ENCODE data around the gene F8A3.
"Not testable (repeated sequence)": the region's sequence is repeated elsewhere in the genome, so short reads cannot be mapped to it uniquely, and the experiment has no call there.

The F8A3 gene

DNA sequence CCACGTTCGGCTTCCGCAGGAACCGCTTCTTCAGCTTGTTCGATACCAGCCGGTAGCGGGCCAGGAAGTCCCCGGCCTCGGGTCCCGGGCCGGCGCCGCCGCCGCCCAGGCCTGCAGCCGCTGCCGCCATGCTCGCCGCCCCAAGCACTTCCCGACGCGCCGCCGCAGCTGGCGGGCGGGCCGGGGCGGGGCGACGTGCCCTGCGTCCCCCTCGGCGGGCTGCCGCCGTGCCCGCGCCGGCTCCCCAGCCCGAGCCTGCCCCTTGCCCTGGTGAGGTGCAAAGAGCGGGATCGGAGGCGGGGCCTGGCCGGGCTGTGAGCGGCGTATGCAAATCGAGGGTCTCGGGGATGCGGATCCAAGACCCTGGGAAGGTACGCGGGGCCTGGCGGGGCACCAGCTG, at the start of gene F8A3:
Gene F8A3 (minus strand): TSS at position 150 of the 400 bp plus-strand sequence. CDS start 20 bp downstream, at position 130.
- in situ Hi-C loops (cut with MboI; ENCODE audit: low sequenced_read_pairs) = not testable (repeated sequence)

DNA sequence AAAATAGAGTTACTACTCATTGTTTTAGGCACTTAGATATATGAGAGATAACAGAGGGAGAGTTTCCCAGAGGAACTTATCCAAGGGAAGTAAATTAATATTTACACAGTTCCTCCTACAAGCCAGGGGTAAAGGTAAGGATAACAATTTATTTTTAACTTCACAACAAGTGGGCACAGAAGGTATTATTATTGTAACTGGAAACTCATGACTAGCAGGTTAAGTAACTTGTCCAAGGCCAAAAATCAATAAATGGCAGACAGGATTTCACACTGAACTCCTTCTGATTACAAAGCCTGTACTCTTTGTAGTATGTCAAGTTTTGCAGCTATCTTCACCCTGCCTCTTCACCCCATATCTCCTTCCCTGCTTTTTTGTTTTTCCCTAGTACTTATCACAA, 46.9 kb upstream of the F8A3 start:
- in situ Hi-C loops (cut with MboI; ENCODE audit: low sequenced_read_pairs) = no loop called here

DNA sequence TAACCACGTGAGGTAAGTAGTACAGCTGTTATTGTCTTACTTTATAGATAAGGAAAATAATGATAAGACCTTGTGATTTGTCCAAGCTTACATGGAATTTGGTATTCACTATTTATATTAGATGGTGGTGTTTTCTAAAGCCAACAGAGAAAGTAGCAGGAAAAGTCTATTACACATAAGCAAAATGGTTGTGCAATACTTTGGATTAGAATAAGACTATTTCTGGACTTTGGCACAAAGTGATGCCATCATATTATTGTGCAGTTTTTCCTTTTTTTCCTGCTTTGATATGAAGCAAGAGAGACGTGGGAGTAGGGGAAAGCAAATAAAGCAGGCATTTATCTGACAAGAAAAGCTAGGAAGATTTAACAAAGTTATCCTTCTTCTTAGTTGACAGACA, 36.7 kb upstream of the F8A3 start:
- in situ Hi-C loops (cut with MboI; ENCODE audit: low sequenced_read_pairs) = not testable (repeated sequence)

DNA sequence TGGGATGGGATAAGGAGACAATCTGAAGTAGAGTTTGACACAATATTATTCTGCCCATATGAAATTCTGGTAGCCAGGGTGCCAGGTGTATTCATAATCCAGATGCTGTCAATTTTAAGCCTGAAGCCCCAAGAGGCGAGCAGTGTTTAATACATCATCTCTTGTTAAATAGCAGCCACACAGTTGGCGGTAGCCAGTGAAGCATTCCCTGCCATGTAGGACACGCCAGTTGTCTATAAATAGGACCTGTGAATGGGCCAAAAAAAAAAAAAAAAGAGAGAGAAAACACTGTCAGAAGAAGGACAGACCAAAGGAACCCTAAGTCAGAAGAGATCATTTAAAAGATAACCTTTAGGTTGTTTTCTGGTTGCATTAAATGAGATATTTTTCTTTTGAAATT, 33.0 kb upstream of the F8A3 start:
- in situ Hi-C loops (cut with MboI; ENCODE audit: low sequenced_read_pairs) = not testable (repeated sequence)

DNA sequence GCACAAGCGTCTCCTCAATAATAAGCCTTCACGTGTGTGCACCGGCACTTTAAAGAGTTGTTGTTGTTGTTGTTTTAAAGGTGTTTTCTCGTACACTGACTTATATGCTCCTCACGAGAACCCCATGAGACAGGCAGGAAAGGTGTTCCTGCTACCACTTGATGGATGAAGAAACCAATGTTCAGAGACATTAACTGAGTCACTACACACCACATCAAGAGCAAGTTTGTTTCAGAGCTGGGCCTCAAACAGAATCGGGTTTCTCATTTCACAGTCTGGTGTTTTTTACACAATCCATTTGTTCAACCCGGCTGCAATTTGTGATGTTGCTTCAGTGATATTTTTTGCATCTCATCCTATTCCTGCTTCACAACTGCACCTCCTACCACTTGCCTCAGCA, 18.7 kb upstream of the F8A3 start:
- in situ Hi-C loops (cut with MboI; ENCODE audit: low sequenced_read_pairs) = not testable (repeated sequence)

DNA sequence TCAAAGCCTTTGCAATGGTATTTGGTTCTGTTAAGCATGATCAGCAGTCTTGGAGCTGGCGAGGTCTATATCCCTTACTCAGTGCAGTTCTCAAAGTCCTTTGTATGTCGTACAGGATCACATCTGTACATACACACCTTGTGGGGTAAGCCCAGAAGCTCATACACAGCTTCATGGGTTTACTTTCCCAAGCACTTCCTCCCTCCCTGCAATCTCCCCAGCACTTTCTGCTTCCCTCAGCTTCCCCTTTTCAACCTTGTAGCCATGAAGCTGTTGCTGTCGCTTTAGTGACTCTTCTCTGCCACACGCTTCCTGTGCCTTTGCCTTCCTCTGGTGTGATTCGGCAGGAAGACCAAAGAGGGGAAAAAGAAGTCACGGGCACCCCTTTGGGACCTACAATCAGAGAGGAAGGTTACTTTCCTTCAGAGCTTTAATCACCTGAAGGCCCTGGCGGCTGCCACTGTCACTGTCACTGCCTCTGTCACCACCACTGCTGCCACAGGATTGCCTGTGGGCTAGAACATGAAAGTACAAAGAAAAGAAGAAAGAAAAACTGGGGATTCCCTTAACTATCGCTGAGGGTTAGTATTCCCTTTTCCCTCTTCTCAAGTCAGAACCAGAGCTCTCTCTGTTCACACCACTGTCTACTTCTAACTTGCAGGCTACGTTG, 8.0 kb upstream of the F8A3 start:
- in situ Hi-C loops (cut with MboI; ENCODE audit: low sequenced_read_pairs) = not testable (repeated sequence)

DNA sequence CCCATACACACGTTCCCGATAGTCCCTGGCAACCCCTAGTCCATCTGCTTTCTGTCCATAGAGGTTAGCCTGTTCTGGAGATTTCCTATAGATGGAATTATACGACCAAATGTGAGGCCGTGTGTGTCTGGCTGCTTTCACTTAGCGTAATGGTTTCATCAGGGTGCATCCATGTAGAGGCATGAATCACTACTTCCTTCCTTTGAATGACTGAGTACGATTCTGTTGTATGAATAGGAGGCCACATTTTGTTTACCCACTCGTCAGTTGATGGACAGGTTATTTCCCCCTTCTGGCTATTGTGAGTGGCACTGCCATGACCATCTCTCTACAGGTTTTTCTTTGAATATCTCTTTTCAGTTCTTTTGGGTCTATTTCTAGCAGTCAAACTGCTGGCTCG, 2.1 kb upstream of the F8A3 start:
- in situ Hi-C loops (cut with MboI; ENCODE audit: low sequenced_read_pairs) = not testable (repeated sequence)

DNA sequence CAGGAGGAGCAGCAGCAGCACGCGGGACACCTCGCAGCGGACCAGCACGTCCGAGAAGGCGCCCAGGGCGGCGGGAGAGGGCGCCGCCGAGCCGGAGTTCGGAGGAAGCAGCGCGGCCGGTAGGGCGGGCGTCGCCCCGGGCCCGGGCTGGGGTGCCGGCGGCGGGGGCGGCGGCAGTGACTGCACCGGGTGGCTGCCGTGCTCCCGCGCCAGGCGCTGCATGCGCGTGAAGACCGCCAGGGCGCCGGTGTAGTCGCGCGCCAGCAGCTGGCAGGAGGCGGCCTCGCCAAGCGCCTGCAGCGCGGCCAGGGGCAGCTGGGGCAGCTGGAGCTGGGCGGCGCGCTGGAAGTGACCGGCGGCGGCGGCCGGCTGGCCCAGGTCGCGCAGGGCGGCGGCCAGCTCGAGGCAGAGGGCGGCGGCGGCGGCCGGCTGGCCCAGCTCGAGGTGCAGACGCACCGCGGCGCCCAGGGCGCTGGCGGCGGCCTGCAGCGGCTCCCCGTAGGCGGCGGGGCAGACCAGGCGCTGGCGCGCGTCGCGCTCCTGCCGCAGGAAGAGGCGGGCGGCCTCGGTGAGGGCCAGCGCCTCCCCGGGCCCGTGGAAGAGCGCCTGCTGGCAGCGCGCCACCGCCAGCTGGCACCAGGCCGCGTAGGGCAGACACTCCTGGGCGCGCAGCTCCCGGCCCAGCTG, 516 bp downstream of the F8A3 start:
- in situ Hi-C loops (cut with MboI; ENCODE audit: low sequenced_read_pairs) = not testable (repeated sequence)

DNA sequence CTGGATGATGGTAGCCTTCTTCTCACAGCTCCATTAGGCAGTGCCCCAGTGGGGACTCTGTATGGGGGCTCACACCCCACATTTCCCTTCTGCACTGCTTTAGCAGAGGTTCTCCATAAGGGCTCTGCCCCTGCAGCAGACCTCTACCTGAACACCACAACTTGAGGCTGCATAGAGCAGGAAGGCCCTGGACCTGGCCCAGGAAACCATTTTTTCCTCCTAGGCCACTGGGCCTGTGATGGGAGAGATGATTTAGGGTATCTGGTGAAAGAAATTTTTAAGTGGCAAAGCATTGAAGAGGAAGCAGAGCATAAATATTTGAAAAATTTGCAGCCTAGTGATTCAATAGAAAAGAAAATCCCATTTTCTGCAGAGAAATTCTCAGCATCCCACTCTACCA, 17.3 kb downstream of the F8A3 start:
- in situ Hi-C loops (cut with MboI; ENCODE audit: low sequenced_read_pairs) = no loop called here

DNA sequence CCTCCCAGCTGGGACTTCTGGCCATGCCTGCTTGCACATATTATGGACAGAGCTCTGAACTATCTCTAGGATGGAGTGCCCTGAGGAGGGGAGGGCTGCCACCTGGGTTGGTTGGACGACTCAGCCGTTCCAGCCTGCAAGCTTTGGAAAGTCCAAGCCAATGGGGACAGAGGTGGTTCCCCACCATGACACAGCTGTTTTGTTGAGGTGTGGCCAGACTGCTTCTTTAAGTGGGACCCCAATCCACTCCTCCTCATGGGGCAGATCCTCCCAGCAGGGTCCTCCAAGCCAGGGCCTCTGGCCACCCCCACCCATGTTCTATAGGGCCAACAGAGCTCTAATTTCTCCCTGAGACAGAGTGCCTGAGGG, 22.7 kb downstream of the F8A3 start:
- in situ Hi-C loops (cut with MboI; ENCODE audit: low sequenced_read_pairs) = no loop called here

DNA sequence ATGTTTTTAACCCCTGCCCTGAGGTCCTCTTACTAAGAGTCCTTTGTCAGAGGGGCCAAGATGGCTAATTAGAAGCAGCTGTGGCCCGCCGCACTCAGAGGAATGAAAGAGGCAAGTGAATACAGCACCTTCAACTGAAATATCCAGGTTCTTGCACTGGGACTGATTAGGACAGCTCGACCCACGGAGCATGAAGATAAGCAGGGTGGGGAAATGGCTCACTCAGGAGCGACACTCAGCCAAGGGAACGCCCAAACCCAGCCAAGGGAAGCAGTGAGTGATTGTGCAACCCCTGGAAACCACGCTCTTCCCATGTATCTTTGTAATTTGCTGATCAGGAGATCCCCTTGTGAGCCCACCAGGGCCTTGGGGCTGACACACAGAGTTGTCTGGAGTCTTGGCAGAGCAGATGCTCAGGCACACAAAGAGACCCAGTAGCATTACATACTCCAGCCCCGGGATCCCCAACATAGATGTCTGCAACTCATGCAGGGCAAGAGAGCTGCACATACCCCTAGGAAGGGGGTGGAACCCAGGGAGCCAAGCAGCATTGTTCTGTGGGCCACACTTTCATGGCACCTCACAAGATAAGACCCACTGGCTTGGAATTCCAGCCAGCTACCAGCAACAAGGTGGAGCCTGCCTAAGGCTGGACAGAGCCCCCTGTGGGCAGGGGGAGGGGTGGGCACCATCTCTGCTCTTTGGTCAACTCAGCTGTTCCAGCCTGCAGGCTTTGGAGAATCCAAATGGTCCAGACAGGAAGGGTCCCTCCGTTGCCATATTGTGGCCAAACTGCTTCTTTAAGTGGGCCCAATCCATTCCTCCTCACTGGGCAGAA, 23.3 kb downstream of the F8A3 start:
- in situ Hi-C loops (cut with MboI; ENCODE audit: low sequenced_read_pairs) = no loop called here

DNA sequence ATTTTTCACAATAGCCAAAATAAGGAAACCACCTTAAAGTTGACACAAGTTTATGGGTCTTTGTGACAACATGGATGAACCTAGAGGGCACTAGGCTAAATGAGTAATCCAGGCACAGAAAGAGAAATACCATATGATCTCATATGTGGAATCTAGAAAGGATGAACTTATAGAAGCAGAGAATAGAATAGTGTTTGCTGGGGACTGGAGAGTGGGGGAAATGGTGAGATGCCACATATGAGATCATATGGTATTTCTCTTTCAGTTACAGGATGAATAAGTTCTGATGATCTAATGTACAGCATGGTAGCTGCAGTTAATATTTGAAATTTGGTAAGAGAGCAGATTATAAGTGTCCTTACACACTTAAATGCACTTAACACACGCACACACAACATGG, 40.7 kb downstream of the F8A3 start:
- in situ Hi-C loops (cut with MboI; ENCODE audit: low sequenced_read_pairs) = no loop called here

All from HL-60/S4 (cell line).